Pancreas (tissue), 10 donors: ENCODE results near the gene DACH1. TPM values are rescaled to one million over a fixed set of nuclear protein-coding genes. Genes with fewer than 3 reads are reported as not detected.

Source experiments
- ATAC-seq, 4 donors: fragments of 200-7000 bp; cut with Tn5 transposase; one replicate each; pipeline versions ENCODE4 v1.8.0 to v1.9.1; 2020; ENCODE audit warnings: mild to moderate bottlenecking in 4 of 4, moderate library complexity in 4 of 4
- DNase-seq, 6 donors: peaks; one replicate each; pipeline ENCODE4 v3.0.0-alpha.2; 2020
- FAIRE-seq: peaks from 2 replicates; lab custom pipeline; 2012; peaks lifted over from hg19 to GRCh38; lab: Jason Lieb, UNC
- H3K27ac ChIP-seq, 4 donors: fragments of 200-600 bp; sonication (generic); 1 replicate in 3 of 4; 2 replicates in 1 of 4; pipeline versions ENCODE4 v1.5.0 to v1.8.0; 2020
- H3K27me3 ChIP-seq, 4 donors: fragments of 200-600 bp; one replicate each; pipeline ENCODE4 v1.8.0; 2021
- H3K36me3 ChIP-seq, 3 donors: fragments of 200-600 bp; sonication (generic) in 1 of 3; one replicate each; pipeline versions ENCODE4 v1.5.0 to v1.8.0; 2020 to 2021
- H3K4me1 ChIP-seq, 3 donors: fragments of 200-600 bp; one replicate each; pipeline ENCODE4 v1.8.0; 2021
- H3K4me3 ChIP-seq, 4 donors: fragments of 200-600 bp; sonication (generic) in 2 of 4; one replicate each; pipeline versions ENCODE4 v1.5.0 to v1.8.0; 2020 to 2021
- H3K9me3 ChIP-seq, 4 donors: fragments of 200-600 bp; one replicate each; pipeline ENCODE4 v1.8.0; 2021
- CTCF ChIP-seq, 4 donors: fragments of 200-600 bp; sonication (generic) in 3 of 4; IDR thresholded peaks; one replicate each; pipeline versions ENCODE4 v1.5.0 to v1.8.0; 2021; ENCODE audit warnings: antibody characterized with exemption in 4 of 4
- WGBS, 2 donors: extraction: QIAGEN DNeasy Blood & Tissue Kit; methylation state at CpG; one replicate each; pipeline ENCODE4 v1.1.7; 2013; 5-methylcytosine and 5-hydroxymethylcytosine counted together
- intact Hi-C, 3 donors: fragments of 100-400 bp; cut with DNase I; formaldehyde crosslinking; loops; one replicate each; pipeline versions ENCODE4 v1.11.1 to v1.14.2; 2022
- polyA plus RNA-seq, 2 donors: library from polyadenylated mRNA; stranded (reverse); fragments of 200-250 nt; gene quantifications; one replicate each; pipeline ENCODE4 v1.2.3, GENCODE V29; 2013
- total RNA-seq, 6 donors: library from RNA; stranded (reverse); fragmentation: NEBNext Ultra II Directional in 4 of 6; extraction: Animal tissue kit (Norgen Biotek cat#: 25700) in 4 of 6; gene quantifications; one replicate each; pipeline versions ENCODE4 v1.2.1 to v1.2.4, GENCODE V29; 2021 to 2023
- donor health status: healthy with polysubstance abuse.
- donor health status: DM: no; HTN: no; CAD: no; lungs with moderate emphysema.
- donor health status: DM: no; HTN: no; CAD: no.
- donor health status: control.
- donor health status: control.
- donor health status: Bipolar disorder and iron deficiency.
- donor health status: DM: yes; HTN: yes; CAD: no.
- donor health status: DM: no; HTN: no; CAD: no.
- donor health status: DM: no; HTN: no; CAD: no.
- donor health status: DM: yes; HTN: yes; CAD: no.

DACH1 gene
- total and polyA plus RNA-seq, 8 donors, result 0.73 to 5.5 (median 1.7) TPM

- no peak for ATAC-seq
- Histone ChIP-seq H3K4me3 (no peak overlapping the region), H3K27me3 (peaks cover 0 to 12% (median 0%) of the 10 kb centered on the region in 4 donors), H3K27ac (peak overlapping the region in 1 of 4 donors; percentile 74), H3K9me3 (no peaks in the 10 kb centered on the region), H3K4me1 (peaks cover 0 to 3% (median 0%) of the 10 kb centered on the region in 3 donors), H3K36me3 (no peaks in the 10 kb centered on the region)
- no peak for TF ChIP-seq CTCF (IDR thresholded peaks at IDR 0.05)
- 45 to 64% methylated on average over 4 of the region's 4 CpGs for WGBS, 2 donors
- intact Hi-C loops, result no loop called here
- DNase-seq, result no peak
- no peak for FAIRE-seq
Observed at GRCh38 chr13:71863254-71863865, 3.6 kb downstream of the DACH1 start.

GRCh38 chr13:71862459-71862943 is 4.5 kb downstream of the DACH1 start:
- peaks cover 0 to 11% (median 0%) of the 10 kb centered on the region in 4 donors for H3K27me3 ChIP-seq
- no peak for TF ChIP-seq CTCF (IDR thresholded peaks at IDR 0.05)
- H3K27ac ChIP-seq, result no peak overlapping the region
- FAIRE-seq (no peak), DNase-seq (no peak), ATAC-seq (no peak)
- peaks cover 0 to 3% (median 0%) of the 10 kb centered on the region in 3 donors for H3K4me1 ChIP-seq
- H3K36me3 ChIP-seq, result no peaks in the 10 kb centered on the region
- no peaks in the 10 kb centered on the region for H3K9me3 ChIP-seq
- intact Hi-C loops, result no loop called here
- 52 to 65% methylated on average over 2 of the region's 2 CpGs for WGBS, 2 donors
- no peak overlapping the region for H3K4me3 ChIP-seq

GRCh38 chr13:71861769-71862458 is 5.1 kb downstream of the DACH1 start:
- WGBS, 2 donors, result 47 to 73% methylated on average over 2 of the region's 2 CpGs
- Histone ChIP-seq H3K27me3 (peaks cover 0 to 11% (median 0%) of the 10 kb centered on the region in 4 donors), H3K4me1 (peaks cover 0 to 3% (median 0%) of the 10 kb centered on the region in 3 donors), H3K36me3 (no peaks in the 10 kb centered on the region), H3K27ac (no peak overlapping the region), H3K9me3 (no peaks in the 10 kb centered on the region), H3K4me3 (no peak overlapping the region)
- intact Hi-C loops, result no loop called here
- FAIRE-seq (no peak), ATAC-seq (no peak), DNase-seq (no peak)
- no peak for TF ChIP-seq CTCF (IDR thresholded peaks at IDR 0.05)

GRCh38 chr13:71860547-71861138 is 6.4 kb downstream of the DACH1 start:
- no peak for ATAC-seq
- no peak for TF ChIP-seq CTCF (IDR thresholded peaks at IDR 0.05)
- no peak for FAIRE-seq
- no peak overlapping the region for H3K4me3 ChIP-seq
- 39 to 55% methylated on average over 3 of the region's 3 CpGs for WGBS, 2 donors
- intact Hi-C loops, result no loop called here
- no peaks in the 10 kb centered on the region for H3K36me3 ChIP-seq
- H3K9me3 ChIP-seq, result no peaks in the 10 kb centered on the region
- no peak for DNase-seq
- H3K4me1 ChIP-seq, result peaks cover 0 to 3% (median 0%) of the 10 kb centered on the region in 3 donors
- peaks cover 0 to 11% (median 0%) of the 10 kb centered on the region in 4 donors for H3K27me3 ChIP-seq
- no peak overlapping the region for H3K27ac ChIP-seq
